ENCODE measurements around the gene SCEL.

DNA sequence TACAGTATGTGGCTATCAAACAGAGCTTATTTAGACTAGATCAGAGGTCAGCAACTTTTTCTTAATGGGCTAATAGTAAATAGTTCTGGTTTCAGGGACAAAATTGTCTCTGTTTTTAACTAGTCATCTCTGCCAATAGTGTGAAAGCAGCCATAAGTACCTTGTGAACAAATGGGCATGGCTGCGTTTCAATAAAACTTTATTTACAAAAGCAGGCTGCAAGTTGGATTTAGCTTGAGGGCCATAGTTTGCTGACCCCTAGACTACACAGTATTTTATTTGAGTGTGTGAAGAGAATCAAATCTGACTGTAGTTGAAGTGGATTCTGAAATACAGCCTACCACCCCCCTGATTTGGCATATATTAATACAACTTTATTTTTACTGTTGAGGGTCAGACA, 75.6 kb downstream of the SCEL start:
- TF ChIP-seq, protein P1, sequence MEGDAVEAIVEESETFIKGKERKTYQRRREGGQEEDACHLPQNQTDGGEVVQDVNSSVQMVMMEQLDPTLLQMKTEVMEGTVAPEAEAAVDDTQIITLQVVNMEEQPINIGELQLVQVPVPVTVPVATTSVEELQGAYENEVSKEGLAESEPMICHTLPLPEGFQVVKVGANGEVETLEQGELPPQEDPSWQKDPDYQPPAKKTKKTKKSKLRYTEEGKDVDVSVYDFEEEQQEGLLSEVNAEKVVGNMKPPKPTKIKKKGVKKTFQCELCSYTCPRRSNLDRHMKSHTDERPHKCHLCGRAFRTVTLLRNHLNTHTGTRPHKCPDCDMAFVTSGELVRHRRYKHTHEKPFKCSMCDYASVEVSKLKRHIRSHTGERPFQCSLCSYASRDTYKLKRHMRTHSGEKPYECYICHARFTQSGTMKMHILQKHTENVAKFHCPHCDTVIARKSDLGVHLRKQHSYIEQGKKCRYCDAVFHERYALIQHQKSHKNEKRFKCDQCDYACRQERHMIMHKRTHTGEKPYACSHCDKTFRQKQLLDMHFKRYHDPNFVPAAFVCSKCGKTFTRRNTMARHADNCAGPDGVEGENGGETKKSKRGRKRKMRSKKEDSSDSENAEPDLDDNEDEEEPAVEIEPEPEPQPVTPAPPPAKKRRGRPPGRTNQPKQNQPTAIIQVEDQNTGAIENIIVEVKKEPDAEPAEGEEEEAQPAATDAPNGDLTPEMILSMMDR (IDR thresholded peaks at IDR 0.05; ENCODE audit: insufficient read depth, low read depth, low read length), result no peak
- no peak for TF ChIP-seq EZH2 (IDR thresholded peaks at IDR 0.05; ENCODE audit: insufficient read depth, low read length)
